ENCODE data around the gene KCNJ16.

GRCh38 chr17:70119545-70119944 lies 44.5 kb downstream of the KCNJ16 start:
- TF ChIP-seq, protein P1, sequence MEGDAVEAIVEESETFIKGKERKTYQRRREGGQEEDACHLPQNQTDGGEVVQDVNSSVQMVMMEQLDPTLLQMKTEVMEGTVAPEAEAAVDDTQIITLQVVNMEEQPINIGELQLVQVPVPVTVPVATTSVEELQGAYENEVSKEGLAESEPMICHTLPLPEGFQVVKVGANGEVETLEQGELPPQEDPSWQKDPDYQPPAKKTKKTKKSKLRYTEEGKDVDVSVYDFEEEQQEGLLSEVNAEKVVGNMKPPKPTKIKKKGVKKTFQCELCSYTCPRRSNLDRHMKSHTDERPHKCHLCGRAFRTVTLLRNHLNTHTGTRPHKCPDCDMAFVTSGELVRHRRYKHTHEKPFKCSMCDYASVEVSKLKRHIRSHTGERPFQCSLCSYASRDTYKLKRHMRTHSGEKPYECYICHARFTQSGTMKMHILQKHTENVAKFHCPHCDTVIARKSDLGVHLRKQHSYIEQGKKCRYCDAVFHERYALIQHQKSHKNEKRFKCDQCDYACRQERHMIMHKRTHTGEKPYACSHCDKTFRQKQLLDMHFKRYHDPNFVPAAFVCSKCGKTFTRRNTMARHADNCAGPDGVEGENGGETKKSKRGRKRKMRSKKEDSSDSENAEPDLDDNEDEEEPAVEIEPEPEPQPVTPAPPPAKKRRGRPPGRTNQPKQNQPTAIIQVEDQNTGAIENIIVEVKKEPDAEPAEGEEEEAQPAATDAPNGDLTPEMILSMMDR (IDR thresholded peaks at IDR 0.05), result no peak
- TF ChIP-seq POLR2A (IDR thresholded peaks at IDR 0.05), result no peak

Data from body of pancreas (tissue), 4 donors.